HG03045 (cell line): ENCODE results near the gene COL2A1.

Experiments
- ATAC-seq: cut with Tn5 transposase; IDR thresholded peaks from one replicate; pipeline ENCODE4 v1.9.1; 2021; ENCODE audit warnings: mild to moderate bottlenecking, moderate library complexity; ENCODE audit not compliant: unreplicated experiment

Gene COL2A1

DNA sequence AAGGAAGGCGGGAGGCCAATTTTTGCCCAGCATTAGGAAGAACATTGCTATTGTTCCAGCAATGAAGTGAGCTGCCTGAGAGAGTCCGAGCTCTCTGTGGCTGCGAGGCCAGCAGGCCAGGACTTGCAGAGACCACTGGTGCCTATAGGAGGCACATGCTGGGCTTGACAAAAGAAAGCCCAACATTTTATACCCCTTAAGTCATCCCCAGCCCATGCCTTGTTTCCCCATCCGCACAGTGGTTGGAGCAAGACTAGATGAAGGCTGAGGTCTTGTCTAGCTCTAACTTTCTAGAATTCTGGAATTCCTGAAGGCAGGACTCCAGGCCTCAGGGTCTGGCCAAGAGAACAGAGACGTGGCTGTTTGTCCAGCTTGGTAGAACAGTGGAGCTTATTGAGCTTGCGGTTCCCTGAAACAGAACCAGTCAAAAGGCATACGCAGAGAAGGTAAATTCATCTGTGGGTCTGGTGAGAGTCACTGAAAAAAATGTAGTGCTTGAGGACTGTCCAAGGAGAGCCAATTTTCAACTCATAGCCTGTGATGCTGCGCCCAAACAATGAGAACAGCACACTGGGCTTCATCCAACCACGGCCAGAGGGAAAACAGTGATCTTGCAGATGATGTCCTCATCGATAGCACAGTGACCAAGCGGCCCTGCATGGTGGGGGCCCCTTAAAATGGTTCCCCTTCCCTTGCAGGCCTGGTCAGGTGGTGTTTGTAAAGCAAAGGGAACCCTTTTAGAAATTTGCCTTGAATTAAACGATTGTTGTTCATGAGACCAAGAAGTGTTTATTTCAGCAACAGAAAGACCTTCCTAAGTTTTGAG is 27.1 kb upstream of the COL2A1 start:
- no peak for ATAC-seq

DNA sequence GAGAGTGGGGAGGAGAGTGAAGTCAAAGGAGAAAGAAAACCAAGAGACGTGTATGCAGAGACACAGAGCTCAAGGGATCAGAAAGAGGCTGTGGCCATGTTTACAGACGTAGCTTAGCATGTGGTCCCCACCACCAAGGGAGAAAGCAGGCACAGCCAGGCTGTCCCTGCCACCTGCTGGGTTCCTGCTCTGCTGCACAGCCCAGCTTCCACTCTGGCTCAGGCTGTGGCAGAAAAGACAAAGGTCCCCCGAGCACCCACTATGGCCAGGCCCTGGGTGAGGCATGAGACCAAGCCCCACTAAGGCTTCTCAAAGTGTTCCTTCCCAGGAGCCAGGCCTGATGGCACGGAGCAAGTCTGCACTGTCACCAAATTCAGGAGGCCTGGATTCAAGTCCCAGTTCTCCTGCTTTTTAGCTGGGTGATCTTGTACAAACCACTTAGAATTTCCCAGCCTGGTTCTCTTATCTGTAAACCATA is 25.9 kb upstream of the COL2A1 start:
- ATAC-seq = no peak

DNA sequence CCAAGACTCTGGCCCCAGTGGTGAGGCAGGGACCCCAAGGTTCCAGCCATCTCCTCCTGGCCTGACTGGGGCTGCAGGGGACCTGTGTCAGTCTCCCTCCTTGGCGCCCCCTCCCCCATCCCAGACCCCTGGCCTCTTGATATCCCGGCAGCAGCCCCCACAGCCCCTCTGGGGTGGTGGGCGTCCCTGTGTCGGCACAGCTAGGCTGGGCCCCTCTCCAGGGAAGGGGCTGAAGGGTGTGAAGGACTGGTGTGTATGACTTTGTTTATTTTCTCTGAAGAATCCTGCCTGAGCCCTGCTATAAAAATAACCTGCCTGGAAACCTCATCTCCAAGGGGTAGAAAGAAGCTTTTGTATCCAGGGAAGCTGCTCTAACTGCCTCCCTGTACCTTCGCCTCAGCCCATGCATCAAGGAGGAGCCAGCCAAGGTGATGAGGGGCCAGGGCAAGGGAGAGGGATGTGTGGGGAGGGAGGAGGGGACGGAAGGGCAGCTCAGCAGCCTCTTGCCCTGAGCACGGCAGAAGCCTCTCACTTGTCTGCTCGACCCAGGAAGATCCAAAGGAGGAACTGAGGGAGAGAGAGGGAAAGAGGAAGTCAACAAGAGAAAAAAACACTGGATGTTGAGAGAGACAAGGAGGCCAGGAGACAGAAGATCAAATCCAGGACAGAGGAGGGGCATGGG is 25.4 kb upstream of the COL2A1 start:
- no peak for ATAC-seq

DNA sequence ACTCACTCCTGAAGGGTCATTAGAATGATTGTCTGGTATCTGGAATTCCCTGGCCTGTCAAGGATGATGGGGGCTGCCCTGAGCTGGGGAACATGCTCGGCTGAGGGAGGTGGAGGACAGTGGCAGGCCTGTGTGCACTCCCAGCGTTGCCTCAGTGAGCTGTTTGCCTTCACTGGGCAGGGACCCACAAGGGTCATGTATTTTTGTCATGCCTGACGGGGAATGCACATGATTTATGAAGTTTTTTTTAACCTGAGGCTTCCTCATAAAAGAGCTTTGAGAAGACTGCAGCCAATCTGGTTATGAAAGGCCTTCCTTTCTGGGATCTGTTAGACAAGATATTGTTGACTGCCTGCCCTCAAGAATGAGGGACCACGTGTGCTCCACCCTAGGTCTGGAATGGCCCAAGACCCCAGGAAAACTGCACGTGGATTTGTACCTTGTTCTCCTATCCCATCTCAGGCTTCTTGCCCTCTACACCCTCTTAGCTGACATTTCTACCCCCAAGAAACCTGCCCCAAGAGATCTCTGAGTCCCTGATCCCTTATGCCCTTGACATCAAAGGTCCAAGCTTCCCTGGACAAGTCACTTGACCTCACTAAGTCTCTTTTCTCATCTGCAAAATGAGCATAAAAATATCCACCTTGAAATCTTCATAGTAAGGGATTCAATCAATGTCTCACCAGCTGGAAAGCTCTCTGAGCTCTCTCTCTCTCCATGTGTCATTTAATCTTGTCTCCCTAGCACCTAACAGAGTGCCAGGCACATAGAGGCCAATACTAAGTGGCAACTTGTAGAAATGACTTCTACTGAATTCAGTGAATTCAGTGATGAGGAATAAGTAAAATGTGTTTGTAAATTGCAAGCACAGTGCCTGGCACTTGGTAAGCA is 24.5 kb upstream of the COL2A1 start:
- ATAC-seq = no peak

DNA sequence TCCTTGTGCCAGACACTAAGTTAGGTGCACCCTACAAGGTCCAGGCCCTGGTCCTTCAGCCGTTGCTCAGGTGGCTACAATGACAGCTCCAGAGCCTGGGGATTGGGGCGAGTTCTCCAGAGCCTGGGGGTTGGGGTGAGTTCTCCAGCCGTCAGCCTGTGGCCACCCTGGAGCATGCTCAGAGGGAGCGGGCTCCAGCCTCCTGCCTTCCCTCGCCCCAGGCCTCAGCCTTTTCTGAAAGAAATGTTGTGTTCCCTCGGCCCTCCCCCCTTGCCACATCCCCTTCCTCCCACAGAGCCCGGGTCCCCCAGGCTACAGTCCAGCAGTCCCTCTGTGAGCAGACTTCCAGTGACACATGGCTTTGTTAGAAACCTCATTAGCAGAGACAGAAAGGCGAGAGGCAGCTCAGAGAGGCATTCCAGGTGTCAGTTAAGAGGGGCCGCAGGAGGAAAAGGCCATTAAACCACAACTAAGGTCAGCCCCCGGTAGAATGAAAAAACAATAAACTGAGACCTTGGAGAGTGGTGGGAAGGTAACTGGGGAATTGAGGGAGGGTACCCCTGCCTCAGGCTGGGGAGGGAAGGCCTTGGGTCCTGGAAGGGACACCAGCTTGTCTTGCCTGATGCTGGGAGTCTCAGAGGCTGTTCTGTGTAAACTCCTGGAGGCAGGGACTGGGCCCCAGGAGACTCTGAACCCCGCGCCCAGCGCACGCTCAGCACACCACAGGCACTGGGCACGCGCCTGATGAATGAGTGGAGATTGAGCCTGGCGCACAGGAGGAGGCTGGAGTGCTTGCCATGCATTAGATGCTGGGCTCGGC is 23.1 kb upstream of the COL2A1 start:
- ATAC-seq = no peak

DNA sequence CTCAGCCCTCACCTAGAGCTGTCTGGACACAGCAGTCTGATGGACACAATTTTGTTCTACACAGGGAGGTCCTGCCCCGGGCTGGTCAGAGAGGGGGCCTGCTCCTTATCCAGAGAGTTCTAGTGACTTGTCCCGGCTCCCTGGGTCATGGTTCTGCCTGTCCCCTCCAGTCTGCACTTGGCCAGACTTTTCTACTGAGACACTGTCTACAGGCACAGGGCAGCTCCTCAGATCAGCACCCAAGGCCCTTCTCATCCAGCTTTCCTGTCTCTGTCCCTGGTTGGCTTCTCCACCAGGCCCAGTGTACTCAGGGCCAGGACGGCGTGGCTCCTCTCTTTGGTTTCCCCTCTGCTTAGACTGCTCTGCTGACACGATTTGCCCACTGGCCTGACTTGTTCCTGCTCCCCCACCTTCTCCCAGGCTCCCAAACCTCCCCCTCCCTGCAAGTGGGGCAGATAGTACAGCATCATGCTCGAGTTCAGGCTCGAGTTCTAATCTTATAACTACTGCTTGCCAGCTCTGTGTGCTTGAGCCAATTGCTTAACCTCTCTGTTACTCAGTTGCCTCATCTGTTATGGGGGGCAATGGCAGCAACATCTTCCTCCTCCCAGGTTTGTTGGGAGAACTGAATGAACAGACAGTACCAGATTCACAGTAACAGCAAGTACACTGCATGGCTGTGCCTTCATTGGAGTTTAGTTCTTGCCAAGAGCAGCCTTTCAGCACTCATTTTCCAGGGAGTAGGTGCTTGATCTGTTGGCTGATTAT is 22.0 kb upstream of the COL2A1 start:
- no peak for ATAC-seq

DNA sequence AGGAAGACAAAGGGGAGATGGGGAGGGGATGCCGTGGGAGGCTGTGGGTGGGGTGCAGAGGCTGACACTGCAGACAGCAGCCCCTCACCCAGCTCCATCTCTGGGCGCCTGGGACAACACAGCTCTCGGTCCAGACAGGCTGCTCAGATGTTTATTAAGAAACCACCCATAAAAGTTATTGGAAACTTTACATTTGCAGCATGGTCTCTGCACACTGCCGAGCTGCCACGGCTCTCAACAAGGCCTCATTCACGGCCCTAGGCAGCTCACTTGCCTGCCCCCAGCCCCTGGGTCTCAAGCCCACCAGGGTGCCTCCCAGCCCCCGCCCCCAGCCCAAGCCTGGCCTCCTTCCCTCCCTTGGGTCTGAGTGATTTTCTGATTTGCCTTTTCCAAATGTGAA is 21.0 kb upstream of the COL2A1 start:
- ATAC-seq = no peak

DNA sequence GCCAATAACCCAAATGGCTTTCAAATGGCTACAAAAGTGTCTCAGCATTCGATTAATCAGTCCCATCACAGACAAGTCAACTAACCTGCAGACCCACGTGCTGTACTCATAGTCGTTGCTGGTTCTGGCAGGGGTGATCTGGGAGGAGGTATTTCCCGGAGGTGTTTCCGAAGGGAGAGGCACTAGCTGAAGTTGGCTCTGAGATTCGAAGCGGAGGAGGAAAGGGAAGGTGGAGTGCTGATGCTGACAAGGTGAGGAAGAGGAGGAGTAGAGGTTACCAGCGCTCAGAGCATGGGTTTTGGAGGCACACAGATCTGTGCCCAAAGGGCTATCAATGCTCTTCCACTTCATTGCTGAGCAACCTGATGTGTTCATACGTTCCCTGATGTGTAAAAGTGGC is 20.5 kb upstream of the COL2A1 start:
- ATAC-seq = no peak

DNA sequence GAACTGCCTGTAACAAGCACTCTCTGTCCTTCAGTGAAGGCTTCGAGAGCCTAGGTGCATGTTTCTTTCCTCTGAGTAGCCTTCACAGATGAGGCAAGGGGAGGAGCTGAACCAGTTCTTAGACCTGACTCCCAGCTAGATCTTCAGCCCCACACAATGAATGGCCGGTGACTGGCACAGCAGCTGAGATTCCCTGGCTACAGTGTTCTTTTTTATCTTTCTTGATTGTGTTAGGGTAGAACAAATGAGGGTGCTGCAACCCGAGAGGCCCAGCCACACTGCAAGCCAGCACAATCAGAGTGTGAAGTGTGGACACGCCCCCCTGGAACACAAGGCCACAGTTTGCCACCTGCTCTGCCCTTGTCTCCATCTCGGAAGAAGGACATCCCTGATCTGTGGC is 19.1 kb upstream of the COL2A1 start:
- no peak for ATAC-seq

DNA sequence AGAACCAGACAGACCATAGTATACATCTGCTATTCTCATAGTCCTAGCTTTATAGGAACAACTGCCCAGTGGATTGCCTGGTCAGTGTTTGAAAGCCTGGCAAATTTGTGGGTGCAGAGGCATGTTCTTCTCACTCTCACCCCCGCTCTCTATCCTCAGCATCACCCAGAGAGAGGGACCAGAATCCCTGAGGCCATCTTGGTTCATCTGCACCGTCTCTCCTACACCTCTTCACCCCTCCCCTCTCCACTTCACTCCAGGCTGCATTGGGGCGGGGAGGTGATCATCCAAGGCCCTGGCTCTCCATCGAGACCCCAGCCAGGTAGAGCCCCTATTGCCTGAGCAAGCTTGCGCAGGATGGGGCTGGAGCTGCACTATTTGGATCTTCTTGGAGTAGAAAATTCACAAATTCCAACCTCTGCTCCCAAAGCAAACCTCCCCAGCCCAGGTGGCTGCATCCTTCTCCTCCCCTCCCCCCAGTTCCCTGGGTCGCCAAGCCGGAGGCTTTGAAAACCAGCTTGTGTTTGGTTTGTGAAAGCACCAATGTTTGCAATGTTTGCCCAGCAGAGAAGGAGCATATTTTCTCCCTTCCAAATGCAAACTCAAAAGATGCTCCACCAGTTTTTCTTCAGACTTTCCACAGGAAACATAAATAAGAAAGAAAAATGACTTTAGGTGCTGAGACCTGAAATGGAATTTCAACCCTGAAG is 18.6 kb upstream of the COL2A1 start:
- no peak for ATAC-seq

DNA sequence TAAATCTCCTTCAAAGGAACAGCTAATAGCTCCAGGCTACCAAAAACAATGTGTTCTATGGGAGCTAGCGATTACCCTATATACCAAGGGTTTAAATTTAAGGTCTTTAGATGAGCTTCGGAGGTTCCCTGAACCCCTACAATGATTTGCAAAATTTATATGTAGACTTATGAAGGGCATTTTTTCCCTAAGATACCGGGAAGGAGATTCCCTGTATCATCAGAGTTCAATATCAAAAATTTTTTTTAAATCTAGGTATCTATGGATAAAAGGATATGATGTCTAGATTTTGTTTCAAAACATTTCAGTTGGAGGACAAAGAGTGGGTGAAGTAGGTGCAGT is 17.9 kb upstream of the COL2A1 start:
- no peak for ATAC-seq

DNA sequence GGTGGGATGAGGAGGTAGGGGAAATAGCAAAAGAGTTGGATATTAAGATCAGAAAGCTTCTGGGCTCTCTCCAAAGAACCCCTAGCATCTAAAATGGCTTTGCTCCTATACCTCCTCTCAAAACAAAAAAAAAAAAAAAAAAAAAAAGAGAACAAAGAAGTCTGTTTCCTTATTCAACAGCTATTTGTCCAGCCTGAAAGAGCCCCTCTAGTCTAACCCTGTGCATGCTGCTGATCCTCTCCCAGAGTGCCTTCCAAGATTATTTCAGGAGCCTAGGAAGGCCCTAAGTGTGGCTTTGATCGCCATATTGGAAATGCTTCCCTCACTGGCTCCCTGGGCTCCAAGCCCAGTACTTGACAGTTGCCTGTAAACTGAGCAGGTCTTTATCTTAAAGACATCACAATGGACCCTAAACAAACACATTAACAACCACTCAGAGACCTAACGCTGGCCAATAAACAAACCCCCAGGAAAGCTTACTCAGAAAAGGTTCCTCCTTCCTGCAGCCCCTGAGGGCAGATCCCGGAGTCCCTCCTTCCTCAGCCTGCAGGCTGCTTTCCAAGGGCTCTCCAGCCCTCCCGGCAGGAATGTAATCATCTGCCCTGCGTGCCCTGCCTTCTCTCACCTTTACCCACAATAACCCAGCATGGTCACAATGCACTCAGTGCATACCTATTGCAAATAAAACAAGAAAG is 17.4 kb upstream of the COL2A1 start:
- ATAC-seq = no peak

DNA sequence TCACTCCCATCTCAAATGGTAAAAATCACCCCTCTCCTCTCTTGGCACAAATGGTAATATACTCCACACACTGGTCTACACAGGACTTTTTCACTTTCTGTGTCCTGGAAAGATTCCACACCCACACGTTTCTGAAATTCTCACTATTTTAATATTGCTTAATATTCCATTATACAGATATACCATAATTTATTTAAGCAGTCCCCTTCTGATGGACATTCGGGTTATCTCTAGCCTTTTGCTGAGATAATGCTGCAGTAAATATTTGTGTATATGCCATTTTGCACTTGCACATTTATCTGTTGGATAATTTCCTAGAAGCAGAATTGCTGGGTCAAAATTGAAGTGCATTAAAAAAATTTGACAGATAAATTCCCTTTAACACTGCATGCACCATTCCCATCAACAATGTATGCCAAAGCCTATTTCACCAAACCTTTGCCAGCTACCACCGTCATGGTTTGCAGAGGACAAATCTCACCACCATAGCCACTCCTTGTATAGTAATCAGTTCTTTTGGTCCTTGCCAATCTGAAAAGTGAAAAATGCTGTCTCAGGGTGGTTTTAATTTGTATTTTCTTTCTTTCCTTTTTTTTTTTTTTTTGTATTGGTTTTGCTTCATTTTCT is 15.5 kb upstream of the COL2A1 start:
- no peak for ATAC-seq

DNA sequence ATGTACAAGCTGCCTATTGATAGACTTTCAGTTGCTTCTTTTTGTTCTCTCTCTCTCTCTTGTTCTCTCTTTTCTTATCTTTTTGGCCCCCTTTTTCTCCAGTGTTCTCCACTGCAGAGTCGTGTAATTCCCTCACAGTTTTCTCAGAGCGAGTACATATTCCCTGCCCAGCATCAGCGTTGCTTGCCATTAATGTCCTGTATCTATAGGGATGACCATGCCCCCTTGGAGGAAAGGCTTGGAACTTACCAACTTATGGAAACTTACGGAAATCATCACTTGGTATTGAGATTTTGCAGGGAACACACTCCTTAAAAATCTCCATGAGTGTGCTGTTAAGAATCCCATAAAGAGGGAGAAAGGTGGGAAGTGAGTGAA is 14.3 kb upstream of the COL2A1 start:
- ATAC-seq = no peak

DNA sequence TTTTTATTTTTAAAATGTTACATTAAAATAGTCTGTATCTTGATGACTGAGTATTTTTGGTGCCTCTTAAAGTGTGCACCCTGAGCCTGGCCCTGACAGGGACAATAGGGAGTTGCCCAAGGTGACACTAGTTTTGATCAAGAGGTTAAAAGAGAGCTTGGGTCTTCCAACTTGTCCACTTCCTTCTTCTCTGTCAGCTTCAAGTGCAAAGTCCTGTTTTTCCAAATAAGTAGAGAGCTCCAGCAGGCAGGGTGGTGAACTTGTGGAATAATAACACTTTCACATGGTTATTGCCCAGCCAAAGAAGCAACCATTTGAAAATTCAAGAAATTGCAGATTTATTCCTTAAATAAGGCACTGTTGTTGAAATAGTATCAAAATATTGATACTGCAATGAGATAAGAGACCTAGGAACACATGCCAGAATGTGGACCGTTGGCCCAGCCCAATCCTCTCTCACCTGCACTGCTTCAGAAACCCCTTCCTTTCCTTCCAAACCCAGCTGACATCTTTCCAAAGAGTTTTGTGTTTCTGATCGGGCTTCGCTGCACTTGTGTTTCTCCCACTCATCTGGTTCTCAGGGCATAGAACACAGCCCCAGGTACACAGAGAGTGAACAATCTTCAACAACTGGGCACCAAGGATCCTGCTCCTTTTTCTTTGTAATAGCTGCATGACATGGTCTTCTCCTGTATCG is 13.8 kb upstream of the COL2A1 start:
- no peak for ATAC-seq

DNA sequence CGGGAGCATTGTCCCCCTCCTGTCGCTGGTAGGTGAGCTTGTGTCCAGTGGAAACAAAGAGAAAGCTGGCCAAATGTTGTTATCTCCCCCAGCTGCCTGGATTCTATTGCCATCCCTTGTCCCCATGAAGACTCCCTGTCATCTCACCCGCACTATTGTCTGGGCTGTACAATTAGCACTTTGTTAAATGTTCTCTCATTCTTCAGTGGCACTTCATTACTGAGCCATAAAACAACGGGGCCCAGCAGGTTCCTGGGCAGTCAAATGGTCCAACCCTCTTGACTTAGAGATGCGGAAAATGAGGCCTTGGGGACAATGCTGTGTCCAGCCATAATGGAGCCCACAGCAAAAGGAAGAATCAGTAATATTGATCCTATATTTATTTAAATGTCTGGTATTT is 13.2 kb upstream of the COL2A1 start:
- no peak for ATAC-seq

DNA sequence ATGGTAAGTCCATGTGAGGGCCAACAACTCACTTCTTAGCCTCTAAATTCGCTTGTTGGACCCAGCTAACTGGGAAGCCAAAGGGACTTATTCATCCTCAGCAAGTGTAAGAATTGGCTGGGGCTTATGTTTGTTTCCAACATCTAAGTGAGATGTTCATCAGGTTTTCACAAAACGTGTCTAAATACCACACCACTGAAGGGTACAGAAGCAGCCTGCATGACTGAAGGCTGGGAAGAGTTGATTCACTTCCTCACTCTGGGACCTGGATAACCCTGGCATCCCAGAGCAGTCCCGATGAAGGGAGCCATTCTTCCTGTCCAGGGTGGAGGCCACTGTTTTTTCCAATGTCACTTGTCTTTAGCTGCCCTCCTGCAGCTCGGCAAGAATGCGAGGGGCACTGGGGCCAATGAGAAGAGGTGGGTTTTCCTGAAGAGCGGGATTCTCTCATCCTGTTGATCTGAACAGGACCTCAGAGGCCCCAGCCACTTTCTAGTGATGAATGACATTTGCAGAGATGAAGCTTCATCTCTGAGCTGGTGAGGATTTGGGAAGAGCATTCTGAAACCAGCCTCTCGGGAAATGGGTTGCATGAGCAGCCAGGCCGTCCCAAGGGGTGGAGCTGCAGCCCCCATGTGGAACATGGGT is 12.2 kb upstream of the COL2A1 start:
- ATAC-seq = no peak
